Coronary artery (tissue), 2 donors: ENCODE results near the gene FAM229A.
A peak's percentile ranks its signal among the peaks of the same experiment; 100 is the strongest.

Experiments
- DNase-seq: peaks from one replicate; pipeline ENCODE4 v3.0.0-alpha.2; 2017; ENCODE audit warnings: low spot score
- H3K27ac ChIP-seq, 2 donors: fragments of 200-600 bp; sonication (generic); one replicate each; pipeline ENCODE4 v1.5.1; 2016 to 2019
- H3K4me3 ChIP-seq: fragments of 200-600 bp; sonication (generic); 2 replicates; pipeline ENCODE4 v1.5.1; 2016; ENCODE audit warnings: mild to moderate bottlenecking, moderate library complexity
- CTCF ChIP-seq: fragments of 200-600 bp; sonication (generic); IDR thresholded peaks from one replicate; pipeline ENCODE4 v1.5.1; 2019; ENCODE audit warnings: antibody characterized with exemption

The FAM229A gene

GRCh38 chr1:32338637-32339145, 23.6 kb downstream of the FAM229A start:
- no peak for DNase-seq
- TF ChIP-seq CTCF = no peak
- no peak overlapping the region for H3K4me3 ChIP-seq
- peak overlapping the region in 1 of 2 donors; percentile 47 for H3K27ac ChIP-seq

- TF ChIP-seq CTCF = no peak
- no peak for DNase-seq
- peak overlapping the region in 1 of 2 donors; percentile 73 for H3K27ac ChIP-seq
Measured at GRCh38 chr1:32337855-32338636, 24.2 kb downstream of the FAM229A start.

GRCh38 chr1:32336963-32337675, 25.2 kb downstream of the FAM229A start:
- TF ChIP-seq CTCF = no peak
- Histone ChIP-seq H3K4me3 (no peak overlapping the region), H3K27ac (peak overlapping the region in 1 of 2 donors; percentile 73)
- DNase-seq = no peak

More at GRCh38 chr1:32337855-32338636, 24.2 kb downstream of the FAM229A start:
- H3K4me3 ChIP-seq = no peak overlapping the region

- H3K4me3 ChIP-seq = peak overlapping the region; percentile 81
- DNase-seq = no peak
- TF ChIP-seq CTCF = no peak
Measured at GRCh38 chr1:32336591-32336932, 25.7 kb downstream of the FAM229A start.

GRCh38 chr1:32335790-32336590, 26.3 kb downstream of the FAM229A start, which contains the start of gene MARCKSL1:
MARCKSL1 (minus strand) TSS chr1:32336233; CDS start chr1:32336033, 200 bp downstream.
- no peak for TF ChIP-seq CTCF
- Histone ChIP-seq H3K4me3 (peak within 1 kb of the TSS; percentile 81), H3K27ac (peak within 1 kb of the TSS in 1 of 2 donors; percentile 73)
- no peak for DNase-seq

More at GRCh38 chr1:32336591-32336932, 25.7 kb downstream of the FAM229A start:
- H3K27ac ChIP-seq = peak overlapping the region in 1 of 2 donors; percentile 73

- Histone ChIP-seq H3K27ac (peak overlapping the region in 1 of 2 donors; percentile 73), H3K4me3 (peak overlapping the region; percentile 81)
- DNase-seq = no peak
- TF ChIP-seq CTCF = no peak
Measured at GRCh38 chr1:32335535-32335789, 26.8 kb downstream of the FAM229A start.
